ENCODE data around the gene ZNF343. TPM values are rescaled to one million over a fixed set of nuclear protein-coding genes. Genes with fewer than 3 reads are reported as not detected.
A peak's percentile ranks its signal among the peaks of the same experiment; 100 is the strongest.

Gene ZNF343
- total RNA-seq, 1 experiment from 2014 or later = 3.4 TPM

GRCh38 chr20:2469991-2470422, 38.7 kb downstream of the ZNF343 start:
- DNase-seq = no peak
- Histone ChIP-seq H3K14ac (ENCODE audit: insufficient read depth, low read length) (peak overlapping the region; percentile 99), H3K79me2 (ENCODE audit: insufficient read depth, low read length) (peaks cover 39% of the 10 kb centered on the region), H3K4ac (ENCODE audit: low read depth, low read length) (peak overlapping the region; percentile 98), H4K8ac (replicated peaks; ENCODE audit: insufficient read length, low read depth, low read length) (peak overlapping the region; percentile 97), H3K9ac (ENCODE audit: extremely low read depth, insufficient read length, low read length) (peak overlapping the region; percentile 97), H2BK15ac (ENCODE audit: low read depth, low read length) (no peak overlapping the region), H3T11ph (ENCODE audit: low read length) (no peak overlapping the region), H4K5ac (ENCODE audit: insufficient read length, low read depth, low read length) (peak overlapping the region; percentile 97), H2BK5ac (ENCODE audit: insufficient read length, low read length) (peak overlapping the region; percentile 92), H2BK12ac (ENCODE audit: insufficient read length, low read depth, low read length) (no peak overlapping the region), H2AFZ (ENCODE audit: low read length) (no peak overlapping the region), H2BK120ac (ENCODE audit: low read depth, low read length, poor library complexity, severe bottlenecking) (peak overlapping the region; percentile 92), H3K4me1 (ENCODE audit: insufficient read depth, low read length) (no peaks in the 10 kb centered on the region; the same call in 1 of the 2 replicates), H3K18ac (ENCODE audit: insufficient read length, low read depth, low read length) (peak overlapping the region; percentile 95), H2AK5ac (ENCODE audit: insufficient read length, low read length) (peak overlapping the region; percentile 47), H2BK20ac (ENCODE audit: low read depth, low read length, poor library complexity, severe bottlenecking) (no peak overlapping the region), H3K23ac (ENCODE audit: insufficient read length, low read depth, low read length) (no peak overlapping the region), H3K23me2 (ENCODE audit: insufficient read length, low read depth, low read length, poor library complexity, severe bottlenecking) (peaks cover 10% of the 10 kb centered on the region), H4K91ac (ENCODE audit: insufficient read length, low read depth, low read length) (peak overlapping the region; percentile 96), H3K27ac (ENCODE audit: insufficient read length, low read depth, low read length) (peak overlapping the region; percentile 48), H3K56ac (ENCODE audit: insufficient read length, low read depth, low read length) (peak overlapping the region; percentile 35), H3K9me3 (ENCODE audit: control insufficient read depth, low read depth, low read length) (no peaks in the 10 kb centered on the region), H3K27me3 (ENCODE audit: insufficient read depth, low read length) (no peaks in the 10 kb centered on the region), H3K4me2 (ENCODE audit: insufficient read depth, insufficient read length, low read length) (peak overlapping the region; percentile 65), H4K20me1 (ENCODE audit: control insufficient read depth, insufficient read depth, insufficient read length) (no peaks in the 10 kb centered on the region), H3K79me1 (ENCODE audit: insufficient read depth, low read depth, low read length, poor library complexity, severe bottlenecking) (peaks cover 8% of the 10 kb centered on the region)
- Mint-ChIP-seq H3K27me3 (ENCODE audit: low read depth) (peaks cover 8% of the 10 kb centered on the region), H3K4me3 (peak overlapping the region; percentile 99 to 100), H3K36me3 (ENCODE audit: insufficient read depth in 1 of 3, low read depth in 3 of 3) (peaks cover 41 to 52% (median 49%) of the 10 kb centered on the region in 3 experiments), H3K4me1 (peaks cover 23 to 30% of the 10 kb centered on the region in 2 experiments), H3K9me3 (peaks cover 0 to 5% of the 10 kb centered on the region in 2 experiments; a peak in 3 of 5 replicates), H3K27ac (peak overlapping the region; percentile 100)
- no peak for TF ChIP-seq CTCF (conservative IDR thresholded peaks at IDR 0.05)
- no CpG with 5 or more reads among the region's 19 CpGs for WGBS (ENCODE audit: extremely low coverage, insufficient read length, low lambda C conversion rate)
